Inflammatory macrophage (primary cell): ENCODE data around the gene LRPAP1.
"Not testable (repeated sequence)": the region's sequence is repeated elsewhere in the genome, so short reads cannot be mapped to it uniquely, and the experiment has no call there.

ENCODE experiments used
- DNase-seq, 2 donors: peaks; one replicate each; pipeline ENCODE4 v3.0.0-alpha.2; 2020 to 2022

The LRPAP1 gene

GRCh38 chr4:3517731-3518510, 14.3 kb downstream of the LRPAP1 start:
- DNase-seq = no peak

GRCh38 chr4:3516836-3517730, 15.1 kb downstream of the LRPAP1 start:
- no peak for DNase-seq

GRCh38 chr4:3516061-3516835, 16.0 kb downstream of the LRPAP1 start:
- DNase-seq = no peak

- no peak for DNase-seq
Measured at GRCh38 chr4:3515646-3516045, 16.6 kb downstream of the LRPAP1 start.

GRCh38 chr4:3514806-3515501, 17.3 kb downstream of the LRPAP1 start:
- no peak for DNase-seq

GRCh38 chr4:3514221-3514780, 17.9 kb downstream of the LRPAP1 start:
- peak in 1 of 2 donors; percentile 22 for DNase-seq

GRCh38 chr4:3513807-3514206, 18.4 kb downstream of the LRPAP1 start:
- DNase-seq = no peak

GRCh38 chr4:3512719-3513118, 19.5 kb downstream of the LRPAP1 start:
- no peak for DNase-seq

- no peak for DNase-seq
Measured at GRCh38 chr4:3512279-3512678, 19.9 kb downstream of the LRPAP1 start.

- DNase-seq = not testable (repeated sequence)
Measured at GRCh38 chr4:3511601-3512000, 20.6 kb downstream of the LRPAP1 start.

- no peak for DNase-seq
Measured at GRCh38 chr4:3511187-3511586, 21.0 kb downstream of the LRPAP1 start.

- no peak for DNase-seq
Measured at GRCh38 chr4:3510481-3510880, 21.7 kb downstream of the LRPAP1 start.

- DNase-seq = peak; percentile 9 to 35
Measured at GRCh38 chr4:3508542-3508941, 23.7 kb downstream of the LRPAP1 start.

GRCh38 chr4:3505231-3505630, 27.0 kb downstream of the LRPAP1 start:
- no peak for DNase-seq

- DNase-seq = no peak
Measured at GRCh38 chr4:3502941-3503936, 29.0 kb downstream of the LRPAP1 start.

- peak; percentile 18 to 22 for DNase-seq
Measured at GRCh38 chr4:3501825-3502425, 30.3 kb downstream of the LRPAP1 start.

- no peak for DNase-seq
Measured at GRCh38 chr4:3501126-3501824, 30.9 kb downstream of the LRPAP1 start.

GRCh38 chr4:3500634-3501101, 31.6 kb downstream of the LRPAP1 start:
- no peak for DNase-seq

GRCh38 chr4:3500111-3500510, 32.1 kb downstream of the LRPAP1 start:
- no peak for DNase-seq
